HepG2 (cell line): ENCODE results near the gene CTAG2. TPM values are rescaled to one million over a fixed set of nuclear protein-coding genes. Genes with fewer than 3 reads are reported as not detected.
"Not testable (repeated sequence)": the region's sequence is repeated elsewhere in the genome, so short reads cannot be mapped to it uniquely, and the experiment has no call there.

Experiments used
- ATAC-seq: fragments of 200-7000 bp; cut with Tn5 transposase; 3 replicates; pipeline ENCODE4 v1.9.1; 2020; ENCODE audit warnings: mild to moderate bottlenecking, moderate library complexity
- Bru-seq: library from RNA; stranded (reverse); fragments of 400-500 nt; gene quantifications from one replicate; lab custom pipeline; 2021; lab: Mats Ljungman, UMichigan
- BruChase-seq, 2 experiments: library from RNA; stranded (reverse); fragments of 400-500 nt; gene quantifications; one replicate each; lab custom pipeline; 2021; lab: Mats Ljungman, UMichigan
- BruUV-seq: library from RNA; stranded (reverse); fragments of 400-500 nt; replicated peaks from 2 replicates; lab custom pipeline; 2021; lab: Mats Ljungman, UMichigan
- CTCF ChIA-PET: fragments of 300-600 bp; formaldehyde crosslinking; extraction: SDS; loops from one replicate; lab custom pipeline; 2021; ENCODE audit warnings: low total read pairs, inconsistent platforms, low intra/inter-chr PET ratio; lab: Yijun Ruan, JAX
- POLR2A ChIA-PET: fragments of 350-600 bp; sonication (Branson Sonifier 250); formaldehyde crosslinking; loops from one replicate; lab custom pipeline; 2020; ENCODE audit warnings: antibody characterized with exemption, inconsistent platforms; lab: Yijun Ruan, JAX
- DNase-seq: peaks from one replicate; pipeline ENCODE4 v3.0.0-alpha.2; 2015; ENCODE audit warnings: low spot score
- FAIRE-seq: peaks from 3 replicates; lab custom pipeline; 2011; peaks lifted over from hg19 to GRCh38; lab: Jason Lieb, UNC
- H2AFZ ChIP-seq: one replicate; pipeline ENCODE4 v1.6.1; 2011; ENCODE audit warnings: low read length, inconsistent platforms
- H3K27ac ChIP-seq: fragments of 300-600 bp; 3 replicates; pipeline ENCODE4 v1.8.0; 2011; ENCODE audit warnings: mixed run types, mild to moderate bottlenecking, mixed read lengths, low read length, inconsistent platforms; ENCODE audit not compliant: insufficient read depth; ENCODE audit errors: extremely low read length
- H3K27me3 ChIP-seq, 2 experiments: fragments of 200-600 bp in 1 of 2; 2 replicates in 1 of 2; 3 replicates in 1 of 2; pipeline versions ENCODE4 v1.6.0 to v1.8.0; 2011; ENCODE audit warnings: low read length in 2 of 2, mild to moderate bottlenecking in 2 of 2, moderate library complexity in 2 of 2, inconsistent platforms in 1 of 2; ENCODE audit not compliant: insufficient read depth in 2 of 2, control insufficient read depth in 1 of 2
- H3K36me3 ChIP-seq, 2 experiments: fragments of 200-600 bp in 1 of 2; replicated peaks in 1 of 2; 2 replicates in 1 of 2; 3 replicates in 1 of 2; pipeline versions ENCODE4 v1.5.1 to v1.8.0; 2011; ENCODE audit warnings: low read length in 2 of 2, inconsistent platforms in 1 of 2; ENCODE audit not compliant: insufficient read depth in 2 of 2, control insufficient read depth in 1 of 2
- H3K4me1 ChIP-seq: 2 replicates; pipeline ENCODE4 v1.5.1; 2012; ENCODE audit warnings: low read length, inconsistent platforms; ENCODE audit not compliant: insufficient read depth
- H3K4me2 ChIP-seq: 2 replicates; pipeline ENCODE4 v1.6.0; 2011; ENCODE audit warnings: low read depth, low read length, inconsistent platforms
- H3K4me3 ChIP-seq, 3 experiments: fragments of 200-600 bp in 1 of 3; sonication (generic), shearing (Covaris generic) in 1 of 3; replicated peaks in 1 of 3; 2 replicates each; pipeline ENCODE4 v1.5.1; 2011 to 2016; ENCODE audit warnings: low read length in 3 of 3, inconsistent platforms in 2 of 3, low read depth in 2 of 3, mild to moderate bottlenecking in 2 of 3, control low read depth in 1 of 3, mixed read lengths in 1 of 3; ENCODE audit not compliant: insufficient read depth in 1 of 3
- H3K79me2 ChIP-seq: one replicate; pipeline ENCODE4 v1.6.1; 2011; ENCODE audit warnings: low read length, inconsistent platforms; ENCODE audit not compliant: insufficient read depth
- H3K9ac ChIP-seq: 2 replicates; pipeline ENCODE4 v1.6.0; 2011; ENCODE audit warnings: mild to moderate bottlenecking, low read depth, low read length, inconsistent platforms; ENCODE audit not compliant: insufficient read depth
- H3K9me3 ChIP-seq: 2 replicates; pipeline ENCODE4 v1.5.1; 2012; ENCODE audit warnings: mild to moderate bottlenecking, low read length
- H4K20me1 ChIP-seq: 2 replicates; pipeline ENCODE4 v1.6.0; 2011; ENCODE audit warnings: inconsistent platforms, mild to moderate bottlenecking, low read length, moderate library complexity; ENCODE audit not compliant: insufficient read depth
- FOXP1 ChIP-seq, 2 experiments: fragments of 450-650 bp in 1 of 2; IDR thresholded peaks; 2 replicates each; pipeline ENCODE4 v1.6.1; 2017 to 2018; ENCODE audit warnings: antibody characterized with exemption in 1 of 2
- WGBS: methylation state at CpG from one replicate; pipeline ENCODE4 v1.1.6; 2017; ENCODE audit warnings: low lambda C conversion rate; 5-methylcytosine and 5-hydroxymethylcytosine counted together
- in situ Hi-C: cut with HindIII; loops from 2 replicates; pipeline ENCODE4 v1.10.0; 2017; ENCODE audit warnings: low pct_unique_long_range_greater_than_20kb; ENCODE audit not compliant: extremely low pct_ligation_motif_present
- intact Hi-C: fragments of 100-400 bp; cut with micrococcal nuclease; formaldehyde crosslinking; loops from one replicate; pipeline ENCODE4 v1.10.0; 2022; ENCODE audit not compliant: unreplicated experiment
- long read RNA-seq, 2 experiments: library from RNA in 1 of 2; library from polyadenylated mRNA in 1 of 2; stranded (forward) in 1 of 2; unstranded in 1 of 2; transcript quantifications; one replicate each; pipeline ENCODE4 v2.0.0, GENCODE V29; 2019 to 2022
- polyA minus RNA-seq, 3 experiments: library from RNA; depleted of rRNA, polyadenylated mRNA; stranded (reverse); fragments of >200 nt; gene quantifications; 2 replicates each; pipeline ENCODE4 v1.2.3, GENCODE V29; 2011; ENCODE audit warnings: low replicate concordance in 1 of 3
- polyA plus RNA-seq, 8 experiments: library from polyadenylated mRNA; depleted of rRNA in 3 of 8; stranded (reverse) in 7 of 8; unstranded in 1 of 8; fragments of >200 nt; fragmentation: Illumina TruSeq in 4 of 8; extraction: Trizol in 4 of 8; gene quantifications; 2 replicates each; pipeline versions ENCODE4 v1.2.1 to v1.2.3, GENCODE V29; 2011 to 2016; ENCODE audit warnings: low read depth in 4 of 8, missing spikeins in 1 of 8, mixed read lengths in 1 of 8; ENCODE audit not compliant: insufficient read depth in 1 of 8
- total RNA-seq, 5 experiments: library from RNA; depleted of rRNA; stranded (reverse); fragments of >200 nt; fragmentation: Illumina TruSeq; extraction: Trizol; gene quantifications; 2 replicates each; pipeline ENCODE4 v1.2.3, GENCODE V29; 2016; ENCODE audit warnings: low read depth in 1 of 5

Gene CTAG2
- total RNA-seq (2016; rRNA removed; fragmentation: Illumina TruSeq; extraction: Trizol) = not detected in 2 replicates
- not detected in 2 replicates for total RNA-seq (2016; cell fraction: cytosol; rRNA removed; fragmentation: Illumina TruSeq; extraction: Trizol; ENCODE audit: low read depth)
- total RNA-seq (2016; cell fraction: insoluble cytoplasmic fraction; rRNA removed; fragmentation: Illumina TruSeq; extraction: Trizol) = not detected in 2 replicates
- not detected in 2 replicates for total RNA-seq (2016; cell fraction: membrane; rRNA removed; fragmentation: Illumina TruSeq; extraction: Trizol)
- not detected in 2 replicates for total RNA-seq (2016; cell fraction: nucleus; rRNA removed; fragmentation: Illumina TruSeq; extraction: Trizol)
- not detected in 2 replicates for polyA plus RNA-seq (2011; rRNA removed)
- not detected in 2 replicates for polyA plus RNA-seq (2011; cell fraction: cytosol; rRNA removed)
- not detected in 2 replicates for polyA plus RNA-seq (2011; cell fraction: nucleus; rRNA removed)
- not detected in 2 replicates for polyA plus RNA-seq (2012)
- polyA plus RNA-seq (2016; cell fraction: cytosol; fragmentation: Illumina TruSeq; extraction: Trizol; ENCODE audit: low read depth) = not detected in 2 replicates
- polyA plus RNA-seq (2016; cell fraction: insoluble cytoplasmic fraction; fragmentation: Illumina TruSeq; extraction: Trizol; ENCODE audit: low read depth) = not detected in 2 replicates
- not detected in 2 replicates for polyA plus RNA-seq (2016; cell fraction: membrane; fragmentation: Illumina TruSeq; extraction: Trizol; ENCODE audit: low read depth)
- polyA plus RNA-seq (2016; cell fraction: nucleus; fragmentation: Illumina TruSeq; extraction: Trizol; ENCODE audit: insufficient read depth, low read depth) = not detected in 2 replicates
- 0.19 TPM in 1 of 2 replicates, not detected in the other for polyA minus RNA-seq (2011; rRNA and poly(A)+ RNA removed; ENCODE audit: low replicate concordance)
- polyA minus RNA-seq (2011; cell fraction: cytosol; rRNA and poly(A)+ RNA removed) = not detected in 2 replicates
- polyA minus RNA-seq (2011; cell fraction: nucleus; rRNA and poly(A)+ RNA removed) = not detected in 2 replicates
- Bru-seq, nascent RNA = not detected
- BruChase-seq, experiment 1, labeled RNA remaining after a 6-hour chase = not detected
- BruChase-seq, experiment 2, labeled RNA remaining after a 2-hour chase = not detected
- long read RNA-seq, experiment 1 = 0 reads
- long read RNA-seq, experiment 2 = 0 reads

- DNase-seq, H3K4me2 ChIP-seq, H3K9me3 ChIP-seq, H3K9ac ChIP-seq, CTCF ChIA-PET, H3K4me3 ChIP-seq, H3K79me2 ChIP-seq, ATAC-seq, H3K4me1 ChIP-seq, FAIRE-seq, in situ Hi-C loops, H3K27me3 ChIP-seq, H3K36me3 ChIP-seq, H3K27ac ChIP-seq, BruUV-seq, POLR2A ChIA-PET, H4K20me1 ChIP-seq, intact Hi-C loops, H2AFZ ChIP-seq: not testable (repeated sequence)
- WGBS = no CpG with 5 or more reads among the region's 27 CpGs
These were observed at the start of gene CTAG2 for GRCh38 chrX:154653413-154653812. CTAG2 (minus strand) TSS chrX:154653579; CDS start chrX:154653515, 64 bp downstream.

- intact Hi-C loops = no loop called here
- CTCF ChIA-PET = no interaction called here
- no peaks in the 10 kb centered on the region for H3K36me3 ChIP-seq
- DNase-seq (no peak), ATAC-seq (no peak), FAIRE-seq (no peak)
- 0% methylated on average over 3 of the region's 6 CpGs for WGBS
- H3K27ac ChIP-seq = no peak overlapping the region
- no peaks in the 10 kb centered on the region for H4K20me1 ChIP-seq
- no peak overlapping the region for H3K4me3 ChIP-seq
- H2AFZ ChIP-seq = no peak overlapping the region
- no peak overlapping the region for H3K9ac ChIP-seq
- H3K4me1 ChIP-seq = no peaks in the 10 kb centered on the region
- no peaks in the 10 kb centered on the region for H3K79me2 ChIP-seq
- in situ Hi-C loops = no loop called here
- TF ChIP-seq FOXP1 (IDR thresholded peaks at IDR 0.05) (no peak), FOXP1 (CRISPR knock-in tag; IDR thresholded peaks at IDR 0.05) (no peak)
- no peaks in the 10 kb centered on the region for H3K27me3 ChIP-seq
- no TSS peak for BruUV-seq
- no peak overlapping the region for H3K4me2 ChIP-seq
- POLR2A ChIA-PET = no interaction called here
- no peaks in the 10 kb centered on the region for H3K9me3 ChIP-seq
These were observed 45.4 kb upstream of the CTAG2 start for GRCh38 chrX:154698630-154699248.
